DMS 273 (cell line): ENCODE data around the gene AKR1B1.
"Not testable (repeated sequence)": the region's sequence is repeated elsewhere in the genome, so short reads cannot be mapped to it uniquely, and the experiment has no call there.

Experiments used
- DNase-seq: peaks from one replicate; lab custom pipeline; 2025; ENCODE audit not compliant: unreplicated experiment; lab: John Stamatoyannopoulos, UW

The AKR1B1 gene

GRCh38 chr7:134458806-134459698 lies at the start of gene AKR1B1:
AKR1B1 (minus strand) TSS chr7:134459100; CDS start chr7:134459062, 38 bp downstream.
- DNase-seq, result peak; percentile 99

- DNase-seq, result no peak
Observed at GRCh38 chr7:134505856-134506255, 47.0 kb upstream of the AKR1B1 start.

- DNase-seq, result no peak
Observed at GRCh38 chr7:134504660-134505164, 45.8 kb upstream of the AKR1B1 start.

DNA sequence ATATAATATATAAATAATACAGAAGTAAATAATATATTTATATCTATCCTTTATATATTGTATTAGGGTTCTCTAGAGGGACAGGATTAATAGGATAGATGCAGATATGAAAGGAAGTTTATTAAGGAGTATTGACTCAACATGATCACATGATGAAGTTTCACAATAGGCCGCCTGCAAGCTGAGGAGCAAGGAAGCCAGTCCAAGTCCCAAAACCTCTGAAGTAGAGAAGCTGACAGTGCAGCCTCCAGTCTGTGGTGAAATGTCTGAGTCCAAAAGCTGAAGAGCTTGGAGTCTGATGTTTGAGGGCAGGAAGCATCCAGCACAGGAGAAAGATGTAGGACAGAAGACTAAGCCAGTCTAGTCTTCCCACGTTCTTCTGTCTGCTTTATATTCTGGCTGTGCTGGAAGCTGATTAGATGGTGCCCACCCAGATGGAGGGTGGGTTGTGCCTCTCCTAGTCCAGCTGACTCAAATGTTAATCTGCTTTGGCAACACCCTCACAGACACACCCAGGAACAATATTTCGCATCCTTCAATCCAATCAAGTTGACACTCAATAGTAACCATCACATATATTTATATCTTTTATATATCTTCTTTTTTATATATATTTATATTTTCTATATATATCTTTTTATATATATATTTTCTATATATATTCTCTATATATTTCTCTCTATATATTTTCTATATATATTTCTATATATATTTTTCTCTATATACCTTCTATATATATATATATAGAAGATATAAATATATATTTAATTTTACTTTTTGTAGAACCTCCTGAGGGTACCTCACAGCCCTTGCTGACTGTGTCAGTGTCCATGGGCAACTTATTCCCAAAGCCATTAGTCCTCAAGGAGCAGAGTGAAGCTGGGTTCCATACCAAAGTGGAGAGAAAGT lies 43.8 kb upstream of the AKR1B1 start:
- DNase-seq, result no peak

- no peak for DNase-seq
Observed at GRCh38 chr7:134500982-134501381, 42.1 kb upstream of the AKR1B1 start.

DNA sequence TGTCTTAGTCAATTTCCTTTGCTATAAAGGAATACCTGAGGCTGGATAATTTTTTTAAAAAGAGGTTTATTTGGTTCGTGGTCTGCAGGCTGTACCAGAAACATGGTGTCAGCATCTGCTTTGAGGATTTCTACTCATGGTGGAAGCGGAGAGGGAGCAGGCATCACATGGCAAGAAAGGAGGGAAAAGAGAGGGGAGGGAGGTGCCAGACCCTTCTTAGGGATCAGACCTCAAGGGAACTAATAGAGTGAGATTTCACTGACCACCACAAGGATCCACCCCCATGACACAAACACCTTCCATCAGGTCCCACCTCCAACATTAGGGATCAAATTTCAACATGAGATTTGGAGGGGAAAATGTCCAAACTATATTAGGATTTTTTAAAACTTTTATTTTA lies 41.5 kb upstream of the AKR1B1 start:
- no peak for DNase-seq

GRCh38 chr7:134495546-134495945 lies 36.6 kb upstream of the AKR1B1 start:
- no peak for DNase-seq

GRCh38 chr7:134493091-134493490 lies 34.2 kb upstream of the AKR1B1 start:
- DNase-seq, result no peak

DNA sequence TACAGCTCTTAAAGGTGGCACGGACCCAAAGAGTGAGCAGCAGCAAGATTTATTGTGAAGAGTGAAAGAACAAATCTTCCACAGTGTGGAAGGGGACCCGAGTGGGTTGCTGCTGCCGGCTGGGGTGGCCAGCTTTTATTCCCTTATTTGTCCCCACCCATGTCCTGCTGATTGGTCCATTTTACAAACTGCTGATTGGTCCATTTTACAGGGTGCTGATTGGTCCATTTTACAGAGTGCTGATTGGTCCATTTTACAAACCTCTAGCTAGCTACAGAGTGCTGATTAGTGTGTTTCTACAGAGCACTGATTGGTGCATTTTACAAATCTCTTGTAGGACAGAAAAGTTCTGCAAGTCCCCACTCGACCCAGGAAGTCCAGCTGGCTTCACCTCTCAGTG lies 28.8 kb upstream of the AKR1B1 start:
- DNase-seq, result not testable (repeated sequence)

- no peak for DNase-seq
Observed at GRCh38 chr7:134485203-134485602, 26.3 kb upstream of the AKR1B1 start.

GRCh38 chr7:134483296-134483695 lies 24.4 kb upstream of the AKR1B1 start:
- no peak for DNase-seq

DNA sequence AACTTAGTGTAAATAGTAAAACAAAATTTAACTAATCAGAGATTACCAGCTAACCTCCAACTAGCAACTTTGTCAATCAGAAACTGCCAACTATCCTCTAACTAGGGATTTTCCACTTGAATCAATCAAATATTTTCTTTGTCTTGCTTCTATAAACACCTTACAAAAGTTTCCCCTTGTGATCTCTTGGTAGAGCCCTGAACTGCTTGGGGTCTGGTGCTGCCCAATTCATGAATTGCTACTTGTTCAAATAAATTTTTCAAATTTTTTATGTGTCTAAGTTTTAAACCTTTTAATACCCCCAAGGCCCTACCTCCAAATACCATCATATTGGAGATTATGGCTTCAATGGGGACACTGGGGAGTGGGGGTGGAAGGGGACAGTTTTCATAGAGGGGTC lies 24.0 kb upstream of the AKR1B1 start:
- no peak for DNase-seq

DNA sequence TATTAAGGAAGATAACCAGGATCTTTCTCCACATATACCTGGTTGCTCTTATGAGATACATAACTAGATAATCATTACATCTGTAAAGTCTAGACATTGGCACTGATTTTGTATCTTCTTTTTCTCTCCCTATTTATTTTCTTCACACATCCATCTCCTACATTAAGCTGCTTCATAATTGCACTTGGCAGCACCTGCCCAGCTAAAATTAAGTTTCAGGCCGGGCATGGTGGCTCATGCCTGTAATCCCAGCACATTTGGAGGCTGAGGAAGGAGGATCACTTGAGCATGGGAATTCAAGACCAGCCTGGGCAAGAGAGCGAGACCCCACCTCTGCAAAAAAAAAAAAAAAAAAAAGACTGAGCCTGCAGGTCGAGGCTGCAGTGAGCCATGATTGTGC lies 22.3 kb upstream of the AKR1B1 start:
- no peak for DNase-seq

DNA sequence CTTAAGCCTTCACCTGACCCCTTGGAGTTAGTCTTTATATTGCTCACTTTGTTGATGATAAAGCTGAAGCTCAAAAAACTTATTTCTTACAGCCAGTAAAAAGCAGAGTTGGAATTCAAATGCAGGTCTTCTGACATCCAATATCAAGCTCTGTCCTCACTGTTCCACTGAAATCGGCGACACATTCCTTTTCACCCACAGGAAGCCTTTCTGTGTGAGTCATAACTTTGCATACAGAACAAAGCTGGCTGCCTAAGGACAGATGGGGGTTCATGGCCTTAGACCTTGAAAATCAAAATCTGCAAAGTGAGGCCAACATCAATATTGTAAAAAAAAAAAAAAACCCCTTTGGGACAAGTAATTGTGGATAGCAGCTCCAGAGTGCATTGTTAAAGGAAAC lies 21.8 kb upstream of the AKR1B1 start:
- DNase-seq, result peak; percentile 37

DNA sequence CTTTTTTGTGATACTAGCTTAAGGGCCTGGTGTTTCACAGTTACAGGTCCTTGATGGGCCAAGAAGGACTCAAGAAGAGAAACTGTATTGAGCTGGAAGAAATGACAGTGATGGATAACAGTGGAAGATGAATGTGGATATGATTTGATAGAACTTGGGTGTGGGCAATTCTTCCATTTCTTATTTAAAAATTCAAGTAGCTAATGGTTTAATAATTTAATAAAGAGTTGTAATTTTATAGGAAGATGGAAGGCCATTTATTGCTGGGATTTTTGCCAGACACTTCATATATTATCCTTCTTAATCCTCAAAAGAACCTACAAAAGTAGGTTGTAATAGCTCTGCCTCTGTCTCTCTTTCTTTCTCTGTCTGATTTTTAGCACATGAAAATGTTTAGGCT lies 21.3 kb upstream of the AKR1B1 start:
- no peak for DNase-seq

DNA sequence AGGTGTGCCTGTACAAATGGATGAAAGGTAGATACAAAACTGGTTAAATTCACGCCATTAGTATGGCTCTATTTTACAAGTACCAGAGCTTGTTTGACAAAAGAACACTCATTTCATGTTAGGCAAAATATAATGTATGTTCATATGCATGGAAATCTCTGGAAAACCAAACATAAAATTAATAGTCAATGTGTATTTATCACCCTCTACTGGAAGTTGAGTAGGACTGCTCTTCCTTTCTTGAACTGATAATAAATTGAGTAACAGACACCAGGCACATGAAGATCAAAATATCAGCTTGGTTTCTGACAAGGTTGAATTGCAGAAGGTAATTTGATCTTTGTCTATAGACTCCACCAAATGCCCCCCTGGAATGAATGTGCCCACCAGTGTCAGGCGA lies 19.8 kb upstream of the AKR1B1 start:
- DNase-seq, result no peak

GRCh38 chr7:134477954-134478353 lies 19.1 kb upstream of the AKR1B1 start:
- no peak for DNase-seq

DNA sequence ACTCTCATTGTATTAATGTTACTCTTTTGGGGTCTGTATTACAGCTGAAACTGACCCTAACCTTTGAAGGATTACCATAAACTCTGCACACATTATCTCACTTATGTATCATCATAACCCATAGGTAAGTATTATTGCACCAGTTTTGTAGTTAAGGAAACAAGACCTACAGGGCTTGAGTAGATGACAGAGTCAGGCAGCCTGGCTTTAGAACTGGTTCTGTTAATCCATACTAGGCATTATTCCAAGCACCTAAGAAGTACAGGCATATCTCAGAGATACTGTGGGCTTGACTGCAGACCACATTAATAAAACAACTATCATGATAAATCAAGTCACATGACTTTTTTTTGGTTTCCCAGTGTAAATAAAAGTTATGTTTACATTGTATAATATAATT lies 17.1 kb upstream of the AKR1B1 start:
- DNase-seq, result no peak

GRCh38 chr7:134474828-134475227 lies 15.9 kb upstream of the AKR1B1 start:
- DNase-seq, result no peak

GRCh38 chr7:134473861-134474291 lies 15.0 kb upstream of the AKR1B1 start:
- DNase-seq, result peak; percentile 50

DNA sequence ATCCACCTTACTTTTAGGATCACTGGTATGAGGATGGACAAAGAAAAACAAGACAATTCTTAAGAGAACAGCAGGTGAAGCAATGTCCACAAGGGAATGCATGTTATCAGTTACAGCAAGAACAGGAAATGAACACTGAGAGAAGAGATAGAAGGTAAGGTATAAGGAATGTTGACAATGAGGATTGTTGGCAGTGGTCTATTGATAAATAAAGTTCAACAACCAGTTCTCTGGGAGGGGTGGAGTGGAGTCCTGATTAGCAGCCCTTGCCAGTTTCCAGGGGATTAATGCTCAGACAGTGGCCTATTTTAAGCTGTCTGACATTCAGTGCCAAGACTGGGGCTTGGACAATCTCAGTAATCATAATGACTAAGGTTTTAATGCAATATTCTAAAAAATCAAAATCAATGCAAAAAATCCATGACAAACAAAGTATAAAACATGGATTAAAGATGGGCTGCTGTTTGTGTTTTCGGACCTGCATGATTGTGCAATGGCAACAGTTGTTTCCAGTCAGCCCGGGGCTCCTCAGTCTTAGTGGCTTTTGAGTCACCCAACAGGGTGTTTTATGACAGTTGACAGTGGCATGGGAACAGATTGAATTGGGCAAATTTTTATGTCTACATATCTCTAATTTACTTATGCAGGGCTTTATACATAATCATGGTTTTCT lies 13.8 kb upstream of the AKR1B1 start:
- no peak for DNase-seq
